Astrocyte (in vitro differentiated cells and primary cell): ENCODE measurements around the gene NLGN1. TPM values are rescaled to one million over a fixed set of nuclear protein-coding genes. Genes with fewer than 3 reads are reported as not detected.

ENCODE experiments used
- DNase-seq: peaks from one replicate; pipeline ENCODE4 v3.0.0-alpha.2; 2010; ENCODE audit warnings: low read depth
- FAIRE-seq: peaks from 2 replicates; lab custom pipeline; 2011; peaks lifted over from hg19 to GRCh38; lab: Jason Lieb, UNC
- H2AFZ ChIP-seq: 2 replicates; pipeline ENCODE4 v1.6.0; 2012; ENCODE audit warnings: low read depth, low read length, inconsistent platforms
- H3K27ac ChIP-seq: 2 replicates; pipeline ENCODE4 v1.5.1; 2011; ENCODE audit warnings: low read depth, low read length, inconsistent platforms
- H3K27me3 ChIP-seq: 2 replicates; pipeline ENCODE4 v1.6.0; 2011; ENCODE audit warnings: low read length, inconsistent platforms; ENCODE audit not compliant: insufficient read depth
- H3K36me3 ChIP-seq: 2 replicates; pipeline ENCODE4 v1.5.1; 2011; ENCODE audit warnings: low read length, inconsistent platforms; ENCODE audit not compliant: insufficient read depth
- H3K4me1 ChIP-seq: 2 replicates; pipeline ENCODE4 v1.5.1; 2011; ENCODE audit warnings: low read length, inconsistent platforms; ENCODE audit not compliant: insufficient read depth
- H3K4me2 ChIP-seq: 2 replicates; pipeline ENCODE4 v1.6.0; 2012; ENCODE audit warnings: low read length, inconsistent platforms
- H3K4me3 ChIP-seq: 2 replicates; pipeline ENCODE4 v1.5.1; 2011; ENCODE audit warnings: low read depth, mild to moderate bottlenecking, low read length, inconsistent platforms; ENCODE audit not compliant: insufficient read depth
- H3K79me2 ChIP-seq: 2 replicates; pipeline ENCODE4 v1.6.0; 2012; ENCODE audit warnings: mild to moderate bottlenecking, low read length, inconsistent platforms; ENCODE audit not compliant: insufficient read depth
- H3K9ac ChIP-seq: 2 replicates; pipeline ENCODE4 v1.6.0; 2012; ENCODE audit warnings: mild to moderate bottlenecking, low read length, inconsistent platforms
- H3K9me3 ChIP-seq: 2 replicates; pipeline ENCODE4 v1.5.1; 2012; ENCODE audit warnings: low read depth, mild to moderate bottlenecking, low read length, inconsistent platforms; ENCODE audit not compliant: insufficient read depth
- H4K20me1 ChIP-seq: 2 replicates; pipeline ENCODE4 v1.6.0; 2012; ENCODE audit warnings: low read length, inconsistent platforms; ENCODE audit not compliant: insufficient read depth
- H3K27ac Mint-ChIP-seq: one replicate; pipeline ENCODE4 v1.8.0; 2021; ENCODE audit warnings: mild to moderate bottlenecking, mixed read lengths; ENCODE audit not compliant: unreplicated experiment
- H3K27me3 Mint-ChIP-seq: one replicate; pipeline ENCODE4 v1.8.0; 2021; ENCODE audit warnings: low read depth, mixed read lengths; ENCODE audit not compliant: unreplicated experiment
- H3K36me3 Mint-ChIP-seq: one replicate; pipeline ENCODE4 v1.8.0; 2021; ENCODE audit warnings: low read depth, mixed read lengths; ENCODE audit not compliant: unreplicated experiment
- H3K4me1 Mint-ChIP-seq: one replicate; pipeline ENCODE4 v1.8.0; 2021; ENCODE audit warnings: low read depth, mixed read lengths; ENCODE audit not compliant: unreplicated experiment
- H3K4me3 Mint-ChIP-seq: one replicate; pipeline ENCODE4 v1.8.0; 2021; ENCODE audit warnings: mild to moderate bottlenecking, moderate library complexity, mixed read lengths; ENCODE audit not compliant: unreplicated experiment
- H3K9me3 Mint-ChIP-seq: one replicate; pipeline ENCODE4 v1.8.0; 2021; ENCODE audit warnings: mild to moderate bottlenecking, mixed read lengths; ENCODE audit not compliant: unreplicated experiment
- EZH2 ChIP-seq: IDR thresholded peaks from 2 replicates; pipeline ENCODE4 v1.6.1; 2012; ENCODE audit warnings: mild to moderate bottlenecking, low read length, inconsistent platforms; ENCODE audit not compliant: insufficient read depth
- total RNA-seq: library from RNA; stranded (reverse); gene quantifications from 2 replicates; pipeline ENCODE4 v1.2.1, GENCODE V29; 2021
- TF ChIP-seq, protein P1 (sequence below): IDR thresholded peaks from 2 replicates; pipeline ENCODE4 v1.5.1; 2011; ENCODE audit warnings: low read depth, mild to moderate bottlenecking, inconsistent platforms, low read length, moderate library complexity; ENCODE audit not compliant: insufficient read depth

Gene NLGN1
- total RNA-seq, 1 donor from 2014 or later: 1.2 TPM

GRCh38 chr3:174051191-174051590, 653.6 kb downstream of the NLGN1 start:
- DNase-seq (no peak), FAIRE-seq (no peak)
- no peaks in the 10 kb centered on the region for H3K9me3 ChIP-seq
- no peaks in the 10 kb centered on the region for H3K27me3 ChIP-seq
- TF ChIP-seq, protein P1, sequence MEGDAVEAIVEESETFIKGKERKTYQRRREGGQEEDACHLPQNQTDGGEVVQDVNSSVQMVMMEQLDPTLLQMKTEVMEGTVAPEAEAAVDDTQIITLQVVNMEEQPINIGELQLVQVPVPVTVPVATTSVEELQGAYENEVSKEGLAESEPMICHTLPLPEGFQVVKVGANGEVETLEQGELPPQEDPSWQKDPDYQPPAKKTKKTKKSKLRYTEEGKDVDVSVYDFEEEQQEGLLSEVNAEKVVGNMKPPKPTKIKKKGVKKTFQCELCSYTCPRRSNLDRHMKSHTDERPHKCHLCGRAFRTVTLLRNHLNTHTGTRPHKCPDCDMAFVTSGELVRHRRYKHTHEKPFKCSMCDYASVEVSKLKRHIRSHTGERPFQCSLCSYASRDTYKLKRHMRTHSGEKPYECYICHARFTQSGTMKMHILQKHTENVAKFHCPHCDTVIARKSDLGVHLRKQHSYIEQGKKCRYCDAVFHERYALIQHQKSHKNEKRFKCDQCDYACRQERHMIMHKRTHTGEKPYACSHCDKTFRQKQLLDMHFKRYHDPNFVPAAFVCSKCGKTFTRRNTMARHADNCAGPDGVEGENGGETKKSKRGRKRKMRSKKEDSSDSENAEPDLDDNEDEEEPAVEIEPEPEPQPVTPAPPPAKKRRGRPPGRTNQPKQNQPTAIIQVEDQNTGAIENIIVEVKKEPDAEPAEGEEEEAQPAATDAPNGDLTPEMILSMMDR: no peak
- TF ChIP-seq EZH2: no peak
- no peaks in the 10 kb centered on the region for H4K20me1 ChIP-seq
- no peak overlapping the region for H3K9ac ChIP-seq
- H2AFZ ChIP-seq: no peak overlapping the region
- no peaks in the 10 kb centered on the region for H3K4me1 Mint-ChIP-seq
- no peaks in the 10 kb centered on the region for H3K36me3 ChIP-seq
- no peak overlapping the region for H3K4me2 ChIP-seq
- no peak overlapping the region for H3K27ac Mint-ChIP-seq
- no peaks in the 10 kb centered on the region for H3K36me3 Mint-ChIP-seq
- H3K4me3 Mint-ChIP-seq: no peak overlapping the region
- H3K9me3 Mint-ChIP-seq: no peaks in the 10 kb centered on the region
- H3K27me3 Mint-ChIP-seq: no peaks in the 10 kb centered on the region
- no peak overlapping the region for H3K4me3 ChIP-seq
- no peaks in the 10 kb centered on the region for H3K79me2 ChIP-seq
- no peaks in the 10 kb centered on the region for H3K4me1 ChIP-seq
- no peak overlapping the region for H3K27ac ChIP-seq

DNA sequence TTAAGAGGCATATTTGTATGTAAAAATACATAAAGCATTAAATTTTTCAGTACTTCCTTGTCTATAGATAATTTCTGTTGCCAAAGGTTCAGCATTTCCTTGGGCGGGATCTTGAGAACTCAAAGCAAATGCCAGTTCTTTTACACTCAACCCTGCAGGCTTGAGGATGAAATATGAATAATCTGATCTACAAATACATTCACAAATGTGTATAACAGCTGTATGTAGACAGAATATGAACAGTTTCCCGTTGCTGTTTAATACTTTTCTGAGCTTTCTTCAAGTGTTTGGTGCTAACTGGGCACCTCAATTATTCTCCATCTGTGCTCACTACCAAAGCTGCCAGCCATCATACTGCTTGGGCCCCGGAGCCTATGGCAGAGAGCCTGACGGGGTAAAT, 661.3 kb downstream of the NLGN1 start:
- Mint-ChIP-seq H3K36me3 (no peaks in the 10 kb centered on the region), H3K27ac (no peak overlapping the region), H3K4me3 (no peak overlapping the region), H3K9me3 (no peaks in the 10 kb centered on the region), H3K4me1 (no peaks in the 10 kb centered on the region), H3K27me3 (no peaks in the 10 kb centered on the region)
- H3K4me2 ChIP-seq: no peak overlapping the region
- DNase-seq (no peak), FAIRE-seq (no peak)
- H3K9me3 ChIP-seq: no peaks in the 10 kb centered on the region
- H3K27me3 ChIP-seq: no peaks in the 10 kb centered on the region
- TF ChIP-seq, protein P1: no peak
- TF ChIP-seq EZH2: no peak
- no peaks in the 10 kb centered on the region for H3K4me1 ChIP-seq
- no peak overlapping the region for H3K4me3 ChIP-seq
- no peaks in the 10 kb centered on the region for H3K36me3 ChIP-seq
- H3K9ac ChIP-seq: no peak overlapping the region
- no peaks in the 10 kb centered on the region for H3K79me2 ChIP-seq
- H4K20me1 ChIP-seq: no peaks in the 10 kb centered on the region
- H2AFZ ChIP-seq: no peak overlapping the region
- H3K27ac ChIP-seq: no peak overlapping the region

GRCh38 chr3:174060431-174060830, 662.9 kb downstream of the NLGN1 start:
- DNase-seq (no peak), FAIRE-seq (no peak)
- Mint-ChIP-seq H3K4me1 (no peaks in the 10 kb centered on the region), H3K27ac (no peak overlapping the region), H3K27me3 (no peaks in the 10 kb centered on the region), H3K9me3 (no peaks in the 10 kb centered on the region), H3K4me3 (no peak overlapping the region), H3K36me3 (no peaks in the 10 kb centered on the region)
- Histone ChIP-seq H3K4me3 (no peak overlapping the region), H3K4me1 (no peaks in the 10 kb centered on the region), H2AFZ (no peak overlapping the region), H3K4me2 (no peak overlapping the region), H3K36me3 (no peaks in the 10 kb centered on the region), H3K9ac (no peak overlapping the region), H3K79me2 (no peaks in the 10 kb centered on the region), H3K27me3 (no peaks in the 10 kb centered on the region), H3K9me3 (no peaks in the 10 kb centered on the region), H4K20me1 (no peaks in the 10 kb centered on the region), H3K27ac (no peak overlapping the region)
- TF ChIP-seq, protein P1: no peak
- no peak for TF ChIP-seq EZH2
